Esophagus squamous epithelium (tissue), 4 donors: ENCODE measurements around the gene SLC9B2.

Source experiments
- CTCF ChIP-seq, 6 experiments: fragments of 450-650 bp in 4 of 6; fragments of 200-600 bp in 2 of 6; sonication (generic) in 2 of 6; IDR thresholded peaks; one replicate each; pipeline ENCODE4 v1.5.1; 2016 to 2019; ENCODE audit warnings: antibody characterized with exemption in 6 of 6, mild to moderate bottlenecking in 4 of 6, moderate library complexity in 4 of 6
- POLR2A ChIP-seq, 4 donors: fragments of 450-650 bp; IDR thresholded peaks; one replicate each; pipeline ENCODE4 v1.6.1; 2017; ENCODE audit warnings: antibody characterized with exemption in 4 of 4, mild to moderate bottlenecking in 4 of 4, moderate library complexity in 3 of 4

DNA sequence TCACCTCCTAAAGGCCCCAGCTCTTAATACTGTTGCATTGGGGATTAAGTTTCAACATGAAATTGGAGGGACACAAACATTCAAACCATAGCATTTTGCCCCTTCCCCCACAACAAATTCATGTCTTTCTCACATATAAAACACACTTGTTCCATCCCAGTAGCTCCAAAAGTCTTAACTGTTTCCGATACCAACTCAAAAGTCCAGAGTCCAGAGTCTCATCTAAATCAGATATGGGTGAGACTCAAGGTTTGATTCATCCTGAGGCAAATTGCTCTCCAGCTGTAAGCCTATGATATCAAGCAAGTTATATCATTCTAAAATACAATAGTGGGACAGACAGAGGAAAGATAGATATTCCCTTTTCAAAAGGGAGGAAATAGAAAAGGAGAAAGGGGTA, 65.8 kb downstream of the SLC9B2 start:
- TF ChIP-seq CTCF (IDR thresholded peaks at IDR 0.05) = no peak
- TF ChIP-seq POLR2A (IDR thresholded peaks at IDR 0.05) = no peak
